Measurements from ENCODE around the gene KCTD20.

GRCh38 chr6:36524871-36525270, 82.1 kb downstream of the KCTD20 start:
- TF ChIP-seq, protein P1, sequence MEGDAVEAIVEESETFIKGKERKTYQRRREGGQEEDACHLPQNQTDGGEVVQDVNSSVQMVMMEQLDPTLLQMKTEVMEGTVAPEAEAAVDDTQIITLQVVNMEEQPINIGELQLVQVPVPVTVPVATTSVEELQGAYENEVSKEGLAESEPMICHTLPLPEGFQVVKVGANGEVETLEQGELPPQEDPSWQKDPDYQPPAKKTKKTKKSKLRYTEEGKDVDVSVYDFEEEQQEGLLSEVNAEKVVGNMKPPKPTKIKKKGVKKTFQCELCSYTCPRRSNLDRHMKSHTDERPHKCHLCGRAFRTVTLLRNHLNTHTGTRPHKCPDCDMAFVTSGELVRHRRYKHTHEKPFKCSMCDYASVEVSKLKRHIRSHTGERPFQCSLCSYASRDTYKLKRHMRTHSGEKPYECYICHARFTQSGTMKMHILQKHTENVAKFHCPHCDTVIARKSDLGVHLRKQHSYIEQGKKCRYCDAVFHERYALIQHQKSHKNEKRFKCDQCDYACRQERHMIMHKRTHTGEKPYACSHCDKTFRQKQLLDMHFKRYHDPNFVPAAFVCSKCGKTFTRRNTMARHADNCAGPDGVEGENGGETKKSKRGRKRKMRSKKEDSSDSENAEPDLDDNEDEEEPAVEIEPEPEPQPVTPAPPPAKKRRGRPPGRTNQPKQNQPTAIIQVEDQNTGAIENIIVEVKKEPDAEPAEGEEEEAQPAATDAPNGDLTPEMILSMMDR (IDR thresholded peaks at IDR 0.05 in 4 of 5, conservative IDR thresholded peaks at IDR 0.05 in 1 of 5) = no peak
- TF ChIP-seq POLR2A (IDR thresholded peaks at IDR 0.05) = no peak

Data from gastrocnemius medialis (tissue), 4 donors.